Caco-2 (cell line): Measurements from ENCODE around the gene NLGN2. TPM values are rescaled to one million over a fixed set of nuclear protein-coding genes. Genes with fewer than 3 reads are reported as not detected.
A peak's percentile ranks its signal among the peaks of the same experiment; 100 is the strongest.

Experiments used
- BruUV-seq: library from RNA; stranded (reverse); fragments of 400-500 nt; replicated peaks from 2 replicates; lab custom pipeline; 2021; lab: Mats Ljungman, UMichigan
- CTCF ChIA-PET: fragments of 300-600 bp; sonication (Branson Sonifier 250); formaldehyde crosslinking; loops from one replicate; lab custom pipeline; 2022; ENCODE audit warnings: antibody characterized with exemption; lab: Charles Lee
- POLR2A ChIA-PET: fragments of 300-600 bp; sonication (Branson Sonifier 250); formaldehyde crosslinking; loops from one replicate; lab custom pipeline; 2022; ENCODE audit warnings: antibody characterized with exemption; lab: Charles Lee
- DNase-seq, 2 experiments: peaks; one replicate each; pipeline versions ENCODE4 v3.0.0 to v3.0.0-alpha.2; 2020 to 2022
- H3K27me3 ChIP-seq: replicated peaks from 2 replicates; pipeline ENCODE4 v1.6.0; 2011; ENCODE audit warnings: low read length; ENCODE audit not compliant: control insufficient read depth, insufficient read depth
- H3K36me3 ChIP-seq: 2 replicates; pipeline ENCODE4 v1.5.1; 2011; ENCODE audit warnings: low read length; ENCODE audit not compliant: control insufficient read depth, insufficient read depth
- H3K4me1 ChIP-seq: fragments of 250-450 bp; sonication (Bioruptor Pico); 2 replicates; pipeline ENCODE4 v1.5.1; 2020; ENCODE audit warnings: mild to moderate bottlenecking
- H3K4me3 ChIP-seq: 2 replicates; pipeline ENCODE4 v1.5.1; 2011; ENCODE audit warnings: low read depth, mild to moderate bottlenecking, control low read depth, low read length
- H3K9me3 ChIP-seq: fragments of 250-450 bp; sonication (Bioruptor Pico); 2 replicates; pipeline ENCODE4 v1.5.1; 2020; ENCODE audit warnings: mild to moderate bottlenecking, moderate library complexity
- H3K27ac Mint-ChIP-seq: one replicate; pipeline ENCODE4 v1.8.0; 2022; ENCODE audit warnings: mixed read lengths; ENCODE audit not compliant: unreplicated experiment
- H3K27me3 Mint-ChIP-seq: one replicate; pipeline ENCODE4 v1.8.0; 2022; ENCODE audit warnings: mixed read lengths; ENCODE audit not compliant: insufficient read depth, unreplicated experiment
- H3K36me3 Mint-ChIP-seq: one replicate; pipeline ENCODE4 v1.8.0; 2022; ENCODE audit warnings: mild to moderate bottlenecking, mixed read lengths; ENCODE audit not compliant: insufficient read depth, unreplicated experiment
- H3K4me1 Mint-ChIP-seq: one replicate; pipeline ENCODE4 v1.8.0; 2022; ENCODE audit warnings: low read depth, mixed read lengths; ENCODE audit not compliant: unreplicated experiment
- H3K4me3 Mint-ChIP-seq: one replicate; pipeline ENCODE4 v1.8.0; 2022; ENCODE audit warnings: mild to moderate bottlenecking, moderate library complexity, mixed read lengths; ENCODE audit not compliant: unreplicated experiment
- H3K9me3 Mint-ChIP-seq: one replicate; pipeline ENCODE4 v1.8.0; 2022; ENCODE audit warnings: mixed read lengths; ENCODE audit not compliant: unreplicated experiment
- intact Hi-C: fragments of 100-400 bp; cut with micrococcal nuclease; formaldehyde crosslinking; loops from one replicate; pipeline ENCODE4 v1.10.0; 2022; ENCODE audit not compliant: unreplicated experiment
- total RNA-seq: library from RNA; stranded (reverse); gene quantifications from 2 replicates; pipeline ENCODE4 v1.2.3, GENCODE V29; 2022
- TF ChIP-seq, protein P1 (sequence below), 2 experiments: fragments of 200-600 bp in 1 of 2; IDR thresholded peaks; 1 replicate in 1 of 2; 2 replicates in 1 of 2; pipeline versions ENCODE4 v1.5.1 to v1.8.0; 2011 to 2022; ENCODE audit warnings: antibody characterized with exemption in 1 of 2, control low read depth in 1 of 2, inconsistent platforms in 1 of 2, low read depth in 1 of 2, low read length in 1 of 2, mild to moderate bottlenecking in 1 of 2, moderate library complexity in 1 of 2; ENCODE audit not compliant: insufficient read depth in 1 of 2, severe bottlenecking in 1 of 2, unreplicated experiment in 1 of 2

The NLGN2 gene
- total RNA-seq, 1 experiment from 2014 or later = 12.6 TPM

DNA sequence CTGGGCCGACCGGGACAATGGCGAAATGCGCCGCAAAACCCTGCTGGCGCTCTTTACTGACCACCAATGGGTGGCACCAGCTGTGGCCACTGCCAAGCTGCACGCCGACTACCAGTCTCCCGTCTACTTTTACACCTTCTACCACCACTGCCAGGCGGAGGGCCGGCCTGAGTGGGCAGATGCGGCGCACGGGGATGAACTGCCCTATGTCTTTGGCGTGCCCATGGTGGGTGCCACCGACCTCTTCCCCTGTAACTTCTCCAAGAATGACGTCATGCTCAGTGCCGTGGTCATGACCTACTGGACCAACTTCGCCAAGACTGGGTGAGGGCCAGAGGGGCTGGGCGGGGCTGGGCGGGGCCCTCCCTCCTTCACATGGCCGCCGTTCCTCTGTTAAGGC is 8.1 kb downstream of the NLGN2 start:
- H3K4me1 Mint-ChIP-seq = no peaks in the 10 kb centered on the region
- CTCF ChIA-PET = no interaction called here
- H3K27ac Mint-ChIP-seq = peak overlapping the region; percentile 73
- intact Hi-C loops = no loop called here
- H3K4me3 ChIP-seq = no peak overlapping the region
- H3K36me3 ChIP-seq = no peaks in the 10 kb centered on the region
- H3K9me3 ChIP-seq = no peaks in the 10 kb centered on the region
- H3K27me3 ChIP-seq = no peaks in the 10 kb centered on the region
- TF ChIP-seq, protein P1, sequence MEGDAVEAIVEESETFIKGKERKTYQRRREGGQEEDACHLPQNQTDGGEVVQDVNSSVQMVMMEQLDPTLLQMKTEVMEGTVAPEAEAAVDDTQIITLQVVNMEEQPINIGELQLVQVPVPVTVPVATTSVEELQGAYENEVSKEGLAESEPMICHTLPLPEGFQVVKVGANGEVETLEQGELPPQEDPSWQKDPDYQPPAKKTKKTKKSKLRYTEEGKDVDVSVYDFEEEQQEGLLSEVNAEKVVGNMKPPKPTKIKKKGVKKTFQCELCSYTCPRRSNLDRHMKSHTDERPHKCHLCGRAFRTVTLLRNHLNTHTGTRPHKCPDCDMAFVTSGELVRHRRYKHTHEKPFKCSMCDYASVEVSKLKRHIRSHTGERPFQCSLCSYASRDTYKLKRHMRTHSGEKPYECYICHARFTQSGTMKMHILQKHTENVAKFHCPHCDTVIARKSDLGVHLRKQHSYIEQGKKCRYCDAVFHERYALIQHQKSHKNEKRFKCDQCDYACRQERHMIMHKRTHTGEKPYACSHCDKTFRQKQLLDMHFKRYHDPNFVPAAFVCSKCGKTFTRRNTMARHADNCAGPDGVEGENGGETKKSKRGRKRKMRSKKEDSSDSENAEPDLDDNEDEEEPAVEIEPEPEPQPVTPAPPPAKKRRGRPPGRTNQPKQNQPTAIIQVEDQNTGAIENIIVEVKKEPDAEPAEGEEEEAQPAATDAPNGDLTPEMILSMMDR (IDR thresholded peaks at IDR 0.05; ENCODE audit: insufficient read depth in 1 of 2, low read depth in 1 of 2, low read length in 1 of 2, severe bottlenecking in 1 of 2, unreplicated experiment in 1 of 2) = no peak
- POLR2A ChIA-PET = no interaction called here
- no TSS peak for BruUV-seq
- no peaks in the 10 kb centered on the region for H3K27me3 Mint-ChIP-seq
- H3K4me3 Mint-ChIP-seq = no peak overlapping the region
- H3K4me1 ChIP-seq = no peaks in the 10 kb centered on the region
- no peak for DNase-seq
- H3K9me3 Mint-ChIP-seq = no peaks in the 10 kb centered on the region
- no peaks in the 10 kb centered on the region for H3K36me3 Mint-ChIP-seq

DNA sequence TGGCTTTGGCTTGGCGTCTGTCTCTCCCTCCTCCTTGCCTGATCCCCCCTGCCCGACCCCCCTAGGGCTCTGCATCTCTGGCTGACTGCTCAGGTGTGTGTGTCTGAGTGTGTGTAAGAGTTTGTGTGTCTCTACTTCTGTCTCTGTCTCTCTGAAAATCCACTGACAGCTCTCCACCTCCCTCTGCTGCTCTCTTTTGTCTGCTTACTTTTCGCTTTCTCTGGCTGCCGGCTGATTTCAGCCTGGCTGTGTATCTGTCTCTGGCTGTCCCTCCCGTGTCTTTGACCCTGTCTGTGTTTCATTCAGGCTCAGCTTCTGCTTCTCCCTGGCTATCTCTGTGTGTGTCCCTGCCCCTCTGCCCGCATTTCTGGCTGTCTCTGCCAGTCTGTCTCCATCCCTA is 8.7 kb downstream of the NLGN2 start:
- intact Hi-C loops = no loop called here
- Mint-ChIP-seq H3K27me3 (no peaks in the 10 kb centered on the region), H3K36me3 (no peaks in the 10 kb centered on the region), H3K9me3 (no peaks in the 10 kb centered on the region), H3K27ac (peak overlapping the region; percentile 73), H3K4me1 (no peaks in the 10 kb centered on the region), H3K4me3 (no peak overlapping the region)
- no peak for DNase-seq
- Histone ChIP-seq H3K9me3 (no peaks in the 10 kb centered on the region), H3K4me1 (no peaks in the 10 kb centered on the region), H3K27me3 (no peaks in the 10 kb centered on the region), H3K4me3 (no peak overlapping the region), H3K36me3 (no peaks in the 10 kb centered on the region)
- ChIA-PET POLR2A (no interaction called here), CTCF (no interaction called here)
- TF ChIP-seq, protein P1 (IDR thresholded peaks at IDR 0.05; ENCODE audit: insufficient read depth in 1 of 2, low read depth in 1 of 2, low read length in 1 of 2, severe bottlenecking in 1 of 2, unreplicated experiment in 1 of 2) = peak in 1 of 2 experiments; percentile 4
- no TSS peak for BruUV-seq

DNA sequence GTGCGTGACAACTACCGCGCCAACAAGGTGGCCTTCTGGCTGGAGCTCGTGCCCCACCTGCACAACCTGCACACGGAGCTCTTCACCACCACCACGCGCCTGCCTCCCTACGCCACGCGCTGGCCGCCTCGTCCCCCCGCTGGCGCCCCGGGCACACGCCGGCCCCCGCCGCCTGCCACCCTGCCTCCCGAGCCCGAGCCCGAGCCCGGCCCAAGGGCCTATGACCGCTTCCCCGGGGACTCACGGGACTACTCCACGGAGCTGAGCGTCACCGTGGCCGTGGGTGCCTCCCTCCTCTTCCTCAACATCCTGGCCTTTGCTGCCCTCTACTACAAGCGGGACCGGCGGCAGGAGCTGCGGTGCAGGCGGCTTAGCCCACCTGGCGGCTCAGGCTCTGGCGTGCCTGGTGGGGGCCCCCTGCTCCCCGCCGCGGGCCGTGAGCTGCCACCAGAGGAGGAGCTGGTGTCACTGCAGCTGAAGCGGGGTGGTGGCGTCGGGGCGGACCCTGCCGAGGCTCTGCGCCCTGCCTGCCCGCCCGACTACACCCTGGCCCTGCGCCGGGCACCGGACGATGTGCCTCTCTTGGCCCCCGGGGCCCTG is 9.5 kb downstream of the NLGN2 start:
- Histone ChIP-seq H3K9me3 (no peaks in the 10 kb centered on the region), H3K36me3 (no peaks in the 10 kb centered on the region), H3K4me1 (no peaks in the 10 kb centered on the region), H3K4me3 (no peak overlapping the region), H3K27me3 (no peaks in the 10 kb centered on the region)
- H3K4me3 Mint-ChIP-seq = no peak overlapping the region
- ChIA-PET POLR2A (no interaction called here), CTCF (no interaction called here)
- H3K9me3 Mint-ChIP-seq = no peaks in the 10 kb centered on the region
- no peaks in the 10 kb centered on the region for H3K36me3 Mint-ChIP-seq
- no peaks in the 10 kb centered on the region for H3K4me1 Mint-ChIP-seq
- H3K27ac Mint-ChIP-seq = no peak overlapping the region
- intact Hi-C loops = no loop called here
- H3K27me3 Mint-ChIP-seq = no peaks in the 10 kb centered on the region
- no peak for DNase-seq
- BruUV-seq = no TSS peak
- TF ChIP-seq, protein P1 (IDR thresholded peaks at IDR 0.05; ENCODE audit: insufficient read depth in 1 of 2, low read depth in 1 of 2, low read length in 1 of 2, severe bottlenecking in 1 of 2, unreplicated experiment in 1 of 2) = no peak
